NOMO-1 treated with dmso at 0.1 percent for 144 hours (cell line): ENCODE measurements around the gene SKIC8.
A peak's percentile ranks its signal among the peaks of the same experiment; 100 is the strongest.
"Not testable (repeated sequence)": the region's sequence is repeated elsewhere in the genome, so short reads cannot be mapped to it uniquely, and the experiment has no call there.

Experiments used
- DNase-seq: peaks from one replicate; lab custom pipeline; 2025; ENCODE audit not compliant: unreplicated experiment; lab: John Stamatoyannopoulos, UW

Gene SKIC8

GRCh38 chr15:78259232-78259631 lies 40.2 kb downstream of the SKIC8 start:
- DNase-seq: no peak

GRCh38 chr15:78257681-78258080 lies 41.7 kb downstream of the SKIC8 start:
- no peak for DNase-seq

GRCh38 chr15:78256044-78256437 lies 43.4 kb downstream of the SKIC8 start:
- no peak for DNase-seq

DNA sequence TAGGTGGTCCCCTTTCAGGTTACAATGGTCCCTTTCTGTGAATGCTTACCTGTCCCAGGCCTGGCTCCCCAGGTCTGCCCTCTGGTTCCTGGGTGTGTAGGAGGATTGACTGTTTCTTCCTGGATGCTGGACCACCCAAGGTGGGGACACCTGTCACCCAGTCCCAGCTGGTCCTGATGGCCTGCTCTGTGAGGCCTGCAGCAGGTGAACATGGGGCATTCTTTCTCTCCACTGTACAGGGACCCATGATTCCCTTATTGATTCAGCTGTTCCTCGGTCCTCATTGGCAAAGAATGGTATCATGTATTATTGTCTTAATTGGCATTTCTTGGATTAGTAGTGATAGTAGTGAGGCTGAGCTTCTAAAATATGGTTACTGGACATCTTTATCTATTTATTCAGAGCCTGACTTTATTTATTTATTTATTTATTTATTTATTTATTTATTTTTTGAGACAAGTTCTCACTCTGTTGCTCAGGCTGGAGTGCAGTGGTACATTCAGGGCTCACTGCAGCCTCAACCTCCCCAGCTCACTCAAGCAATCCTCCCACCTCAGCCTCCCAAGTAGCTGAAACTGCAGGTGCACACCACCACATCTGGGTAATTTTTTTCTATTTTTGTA lies 43.9 kb downstream of the SKIC8 start:
- no peak for DNase-seq

DNA sequence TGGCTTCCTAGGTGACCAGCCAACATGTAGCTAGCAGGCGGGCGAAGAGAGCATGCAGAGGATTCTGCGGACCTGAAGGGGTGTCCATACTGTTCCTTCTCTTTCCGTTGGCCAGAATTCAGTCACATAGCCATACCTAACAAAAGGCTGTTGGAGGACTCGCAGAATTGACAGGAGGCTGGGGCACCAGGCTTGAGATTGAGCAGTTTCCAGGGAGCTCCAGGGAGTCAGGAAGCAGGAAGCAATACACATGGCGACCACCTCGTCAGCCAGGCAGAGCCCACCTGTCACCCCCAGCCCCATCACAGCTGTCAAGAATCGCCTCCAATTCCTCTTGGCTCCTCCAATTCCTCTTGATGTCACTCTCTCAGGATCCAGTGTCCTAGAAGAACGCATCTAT lies 48.3 kb downstream of the SKIC8 start:
- DNase-seq: no peak

GRCh38 chr15:78249131-78249530 lies 50.3 kb downstream of the SKIC8 start:
- DNase-seq: no peak

DNA sequence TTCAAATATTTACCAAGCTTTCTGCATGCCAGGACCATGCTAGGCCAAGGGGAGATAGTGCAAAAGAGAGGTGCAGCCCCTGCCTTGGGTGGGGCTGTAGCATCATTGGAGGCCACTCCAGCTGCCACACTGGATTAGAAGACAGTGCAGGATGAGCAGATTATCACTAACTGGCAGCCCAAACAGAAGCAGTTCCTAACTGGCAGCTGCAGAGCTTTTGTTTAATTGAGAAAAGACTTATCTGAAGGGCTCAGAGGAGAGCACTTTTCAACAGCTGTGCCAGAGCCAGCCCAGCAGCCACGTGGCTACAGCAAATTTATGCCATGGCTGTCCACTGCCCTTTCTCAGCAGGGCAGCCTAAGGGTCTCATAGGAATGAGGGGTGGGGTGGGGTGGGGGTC lies 51.5 kb downstream of the SKIC8 start:
- no peak for DNase-seq

GRCh38 chr15:78245976-78246620 lies 53.3 kb downstream of the SKIC8 start:
- DNase-seq: not testable (repeated sequence)

GRCh38 chr15:78245392-78245791 lies 54.0 kb downstream of the SKIC8 start:
- not testable (repeated sequence) for DNase-seq

- no peak for DNase-seq
These were observed 54.5 kb downstream of the SKIC8 start for GRCh38 chr15:78244893-78245292.

GRCh38 chr15:78244101-78244500 lies 55.3 kb downstream of the SKIC8 start:
- DNase-seq: no peak

DNA sequence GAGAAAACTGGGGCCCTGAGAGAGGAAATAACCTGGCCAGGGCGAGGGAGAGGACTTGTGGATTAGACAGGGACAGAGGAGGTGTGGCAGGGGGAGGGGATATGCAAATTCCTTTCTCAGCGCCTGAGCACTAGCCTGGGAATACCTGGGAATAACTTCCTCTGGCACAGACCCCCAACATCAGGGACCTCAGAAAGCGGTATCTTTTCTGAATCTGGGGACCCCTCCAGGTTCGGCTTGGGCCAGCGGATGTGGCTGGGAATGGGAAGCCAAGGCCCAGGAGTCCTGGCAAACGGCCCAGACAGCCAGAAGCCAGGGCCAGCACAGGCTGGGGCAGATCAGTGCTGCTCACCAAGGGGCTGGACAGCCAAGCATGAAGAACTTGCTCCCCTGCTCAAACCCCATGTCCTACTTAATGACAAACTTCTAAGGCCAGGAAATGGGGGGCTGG lies 55.9 kb downstream of the SKIC8 start:
- DNase-seq: no peak

DNA sequence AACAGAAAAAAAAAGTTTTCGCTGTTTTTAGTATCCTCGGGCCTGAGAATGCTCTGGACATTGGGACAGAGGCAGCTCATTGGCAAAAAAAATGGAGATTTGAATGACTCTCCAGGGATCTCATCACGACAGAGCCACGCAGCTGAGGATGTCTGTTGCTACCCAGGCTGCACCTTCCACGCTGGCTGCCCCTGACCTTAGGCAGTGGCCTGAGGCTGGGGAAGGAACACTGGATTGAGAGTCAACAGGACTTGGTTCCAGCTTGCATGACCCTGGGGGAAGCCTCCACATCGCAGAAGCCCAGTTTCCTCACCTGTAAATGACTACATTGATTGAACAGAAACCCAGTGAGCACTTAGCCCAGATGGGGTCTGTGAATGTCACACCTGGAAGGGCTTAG lies 56.4 kb downstream of the SKIC8 start:
- no peak for DNase-seq

- DNase-seq: no peak
These were observed 57.3 kb downstream of the SKIC8 start for GRCh38 chr15:78242128-78242527.

DNA sequence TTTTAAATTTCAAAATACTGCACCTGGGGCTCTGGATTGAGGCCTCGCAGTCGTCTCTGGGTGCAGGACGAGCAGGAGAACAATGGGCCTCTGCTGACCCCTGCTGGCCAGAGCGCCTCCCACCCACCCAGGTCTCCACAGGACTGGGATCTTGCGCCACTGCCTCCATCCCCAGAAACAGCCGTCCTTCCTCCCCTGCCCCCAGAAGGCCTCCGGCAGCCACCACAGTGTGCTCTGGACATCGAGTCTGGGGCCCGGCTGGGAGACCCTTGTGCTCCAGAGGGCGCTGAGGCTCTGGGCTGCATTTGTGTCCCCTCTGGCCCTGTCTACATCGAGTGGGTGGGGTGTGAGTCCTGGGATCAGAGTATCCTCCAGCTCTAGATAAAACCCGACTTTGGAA lies 58.4 kb downstream of the SKIC8 start:
- DNase-seq: peak; percentile 41

GRCh38 chr15:78239811-78240210 lies 59.6 kb downstream of the SKIC8 start:
- no peak for DNase-seq

DNA sequence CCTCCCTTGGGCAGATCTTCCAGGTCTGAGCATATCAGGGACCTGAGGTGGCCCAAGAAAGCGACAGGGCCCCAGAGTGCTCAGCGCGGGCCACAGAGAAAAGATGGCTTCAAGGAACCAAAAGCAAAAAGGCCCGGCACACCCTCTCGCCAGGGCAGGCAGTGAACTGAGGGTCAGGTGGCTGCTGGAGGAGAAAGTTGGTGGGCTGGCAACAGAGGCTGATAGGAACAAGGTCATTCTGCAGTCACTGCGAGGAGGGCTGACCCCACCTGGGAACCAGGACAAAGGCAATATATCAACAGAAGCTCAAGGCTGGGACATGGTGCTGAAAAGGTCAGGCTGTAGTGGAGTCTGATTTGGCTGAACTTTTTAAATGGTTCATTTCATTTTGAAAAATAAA lies 62.3 kb downstream of the SKIC8 start:
- DNase-seq: no peak

DNA sequence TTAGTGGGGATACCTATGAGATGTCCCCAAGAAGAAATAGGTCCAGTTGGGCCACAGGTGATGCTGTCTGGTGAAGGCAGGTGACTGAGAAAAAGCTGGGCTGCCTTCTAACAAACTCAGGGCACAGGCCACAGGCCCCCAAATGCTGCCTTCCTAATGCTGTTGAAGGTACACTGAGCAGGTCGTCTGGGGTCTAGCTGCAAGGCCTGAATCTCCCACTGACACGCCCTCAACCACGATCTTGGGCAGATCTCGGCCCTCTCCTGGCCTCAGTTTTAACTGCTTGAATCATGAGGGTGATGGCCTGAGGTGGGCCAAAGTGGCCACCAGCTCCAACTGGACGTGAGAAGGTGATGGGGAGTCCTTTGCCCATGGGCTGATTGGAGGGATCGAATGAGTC lies 62.9 kb downstream of the SKIC8 start:
- no peak for DNase-seq

DNA sequence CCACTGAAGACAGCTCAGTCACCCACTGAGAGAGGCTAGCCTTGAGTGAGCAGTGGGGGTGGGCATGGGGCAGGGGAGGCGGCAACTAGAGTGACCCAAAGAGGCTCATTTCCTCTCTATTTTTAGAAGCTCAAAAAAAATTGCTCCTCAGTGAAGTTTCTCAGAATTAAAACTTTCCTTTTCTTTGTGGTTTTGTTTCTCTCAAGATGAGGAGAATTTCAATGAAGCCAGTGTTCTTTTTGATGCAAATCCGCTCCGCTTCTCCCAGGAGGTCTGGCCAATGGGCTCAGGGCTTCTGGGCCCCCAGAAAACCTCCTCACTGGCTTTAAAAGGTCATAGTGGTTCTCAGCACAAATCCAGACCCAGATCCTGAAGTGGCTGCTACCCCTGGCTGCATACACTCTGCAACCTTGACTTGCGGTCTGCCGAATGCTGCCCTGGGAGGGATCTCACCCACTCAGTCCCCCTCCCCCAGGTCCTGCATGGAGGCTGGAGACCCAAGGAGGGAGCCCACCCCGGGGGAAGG lies 64.8 kb downstream of the SKIC8 start, which contains the start of gene ACSBG1:
ACSBG1 (minus strand) TSS at position 51 of the 526 bp plus-strand sequence. CDS start 64 bp downstream, outside the sequence.
- no peak for DNase-seq

- no peak for DNase-seq
These were observed 65.9 kb downstream of the SKIC8 start for GRCh38 chr15:78233496-78233895.
